ENCODE results near the gene TRAPPC2L.

TRAPPC2L gene

DNA sequence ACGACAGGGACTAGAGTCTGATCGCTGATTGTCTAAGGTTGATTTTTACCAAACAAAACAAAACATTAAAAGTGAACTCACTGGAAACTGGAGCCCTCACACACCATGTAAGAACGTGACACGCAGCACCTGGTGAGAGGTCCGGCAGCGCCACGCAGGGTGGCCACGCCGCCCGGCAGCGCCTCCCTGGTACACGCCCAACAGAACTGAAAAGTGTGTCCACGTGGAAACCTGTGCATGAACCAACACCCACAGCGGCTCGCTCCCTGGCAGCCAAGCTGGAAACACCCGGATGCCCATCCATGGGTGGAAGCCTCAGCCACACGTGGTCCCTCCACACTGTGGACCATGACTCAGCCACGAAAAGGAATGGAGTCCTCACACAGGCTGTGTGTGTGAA is 9.3 kb upstream of the TRAPPC2L start:
- H3K4me1 ChIP-seq (ENCODE audit: control insufficient read depth in 2 of 2, insufficient read depth in 1 of 2, low read depth in 1 of 2, low read length in 2 of 2): no peaks in the 10 kb centered on the region
- peaks cover 5% of the 10 kb centered on the region for H3K79me1 ChIP-seq (ENCODE audit: low read depth, low read length)
- H3K4me3 ChIP-seq (ENCODE audit: low read length in 2 of 2): no peak overlapping the region
- H2AK5ac ChIP-seq (ENCODE audit: low read depth, low read length): no peak overlapping the region
- peaks cover 0 to 8% of the 10 kb centered on the region in 2 donors for H3K36me3 ChIP-seq (replicated peaks in 1 of 2; ENCODE audit: control insufficient read depth in 2 of 2, insufficient read depth in 2 of 2, low read length in 2 of 2)
- WGBS, 2 donors (ENCODE audit: extremely low coverage in 2 of 2, insufficient read length in 2 of 2, insufficient replicate concordance in 1 of 2): no CpG with 5 or more reads among the region's 18 CpGs
- H2BK120ac ChIP-seq (ENCODE audit: low read depth, low read length): no peak overlapping the region
- no peak overlapping the region for H3K14ac ChIP-seq (ENCODE audit: low read length)
- peak overlapping the region; percentile 7 for H3K9ac ChIP-seq (ENCODE audit: low read depth, low read length, poor library complexity)
- H2BK5ac ChIP-seq (ENCODE audit: low read length): no peak overlapping the region
- H3K4me2 ChIP-seq (ENCODE audit: insufficient read depth, low read length, poor library complexity, severe bottlenecking): no peak overlapping the region
- no peak overlapping the region for H2AFZ ChIP-seq (ENCODE audit: low read length)
- no peak overlapping the region for H4K91ac ChIP-seq (ENCODE audit: low read depth, low read length, poor library complexity)
- H3K27ac ChIP-seq (replicated peaks; ENCODE audit: low read length): no peak overlapping the region
- H2BK15ac ChIP-seq (ENCODE audit: low read length): no peak overlapping the region
- H3K23ac ChIP-seq (ENCODE audit: low read depth, low read length, poor library complexity): no peak overlapping the region
- no peak overlapping the region for H3K18ac ChIP-seq (ENCODE audit: low read length)
- H3K9me3 ChIP-seq (replicated peaks in 1 of 2; ENCODE audit: control insufficient read depth in 2 of 2, insufficient read depth in 1 of 2, low read depth in 1 of 2, low read length in 2 of 2): no peaks in the 10 kb centered on the region
- H3K27me3 ChIP-seq (ENCODE audit: control insufficient read depth in 3 of 3, insufficient read depth in 3 of 3, low read depth in 1 of 3, low read length in 3 of 3): no peaks in the 10 kb centered on the region
- no peak overlapping the region for H2BK12ac ChIP-seq (ENCODE audit: low read length)
- DNase-seq (ENCODE audit: low spot score): no peak
- H4K8ac ChIP-seq (ENCODE audit: low read depth, low read length): no peak overlapping the region
- no peak overlapping the region for H3K4ac ChIP-seq (ENCODE audit: low read length)

DNA sequence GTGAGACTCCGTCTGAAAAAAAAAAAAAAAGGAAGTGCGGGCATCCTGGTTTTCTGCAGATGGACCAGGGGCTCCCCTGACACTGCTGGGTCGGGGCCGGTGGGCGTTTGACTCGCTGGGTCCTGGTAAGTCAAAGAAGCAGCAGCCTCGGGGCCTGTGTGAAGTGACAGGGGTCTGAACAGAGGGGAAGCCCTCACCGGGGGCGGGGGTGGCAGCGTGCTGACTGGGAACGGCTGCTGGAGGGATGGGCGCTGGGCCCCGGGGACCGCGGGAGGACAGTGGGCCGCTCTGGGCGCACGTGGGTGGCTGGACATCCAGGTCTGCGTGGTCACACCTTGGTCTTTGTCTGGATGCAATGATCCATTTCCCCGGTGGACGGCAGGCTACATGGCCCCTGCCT is 8.4 kb upstream of the TRAPPC2L start:
- WGBS, 2 donors (ENCODE audit: extremely low coverage in 2 of 2, insufficient read length in 2 of 2, insufficient replicate concordance in 1 of 2): no CpG with 5 or more reads among the region's 21 CpGs
- no peak overlapping the region for H3K4ac ChIP-seq (ENCODE audit: low read length)

DNA sequence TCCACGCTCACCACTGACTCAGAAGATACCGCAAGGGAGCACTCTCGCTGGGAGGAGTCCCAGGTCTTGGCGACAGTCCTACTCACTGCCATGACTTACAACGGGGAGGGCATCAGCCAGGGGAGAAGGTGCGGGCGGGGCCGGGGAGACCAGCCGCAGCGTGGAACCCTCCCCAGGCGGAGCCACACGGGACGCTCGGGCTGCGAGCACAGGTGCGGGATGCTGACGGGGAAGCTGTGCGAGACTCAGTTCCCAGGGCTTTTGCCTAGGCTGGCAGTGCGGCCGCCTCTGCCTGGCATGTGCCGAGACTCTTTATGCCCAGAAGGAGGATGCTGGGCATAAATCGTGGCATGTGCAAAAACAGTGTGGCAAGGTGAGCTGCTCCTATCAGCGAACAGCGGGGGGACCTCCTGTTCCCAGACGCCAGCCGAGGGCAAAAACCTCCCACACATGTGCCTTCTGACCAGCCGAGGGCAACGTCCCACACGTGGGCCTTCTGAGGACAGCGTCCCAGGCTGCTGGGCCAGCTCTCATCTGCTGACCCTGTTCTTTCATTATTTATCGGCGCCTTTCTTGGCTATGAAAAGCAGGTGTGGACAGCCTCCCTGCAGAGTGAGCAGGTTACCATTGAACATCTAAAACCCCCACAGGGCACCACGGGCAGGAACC is 6.3 kb upstream of the TRAPPC2L start:
- no peak overlapping the region for H2BK120ac ChIP-seq (ENCODE audit: low read depth, low read length)
- no peak overlapping the region for H3K14ac ChIP-seq (ENCODE audit: low read length)
- H2BK5ac ChIP-seq (ENCODE audit: low read length): no peak overlapping the region
- H3K23ac ChIP-seq (ENCODE audit: low read depth, low read length, poor library complexity): no peak overlapping the region
- peaks cover 0 to 8% of the 10 kb centered on the region in 2 donors for H3K36me3 ChIP-seq (replicated peaks in 1 of 2; ENCODE audit: control insufficient read depth in 2 of 2, insufficient read depth in 2 of 2, low read length in 2 of 2)
- H3K18ac ChIP-seq (ENCODE audit: low read length): no peak overlapping the region
- H3K9me3 ChIP-seq (replicated peaks in 1 of 2; ENCODE audit: control insufficient read depth in 2 of 2, insufficient read depth in 1 of 2, low read depth in 1 of 2, low read length in 2 of 2): no peaks in the 10 kb centered on the region
- H2AFZ ChIP-seq (ENCODE audit: low read length): no peak overlapping the region
- H2AK5ac ChIP-seq (ENCODE audit: low read depth, low read length): no peak overlapping the region
- H3K27me3 ChIP-seq (ENCODE audit: control insufficient read depth in 3 of 3, insufficient read depth in 3 of 3, low read depth in 1 of 3, low read length in 3 of 3): no peaks in the 10 kb centered on the region
- H3K4me2 ChIP-seq (ENCODE audit: insufficient read depth, low read length, poor library complexity, severe bottlenecking): no peak overlapping the region
- no peak overlapping the region for H4K91ac ChIP-seq (ENCODE audit: low read depth, low read length, poor library complexity)
- no peak overlapping the region for H3K9ac ChIP-seq (ENCODE audit: low read depth, low read length, poor library complexity)
- H4K8ac ChIP-seq (ENCODE audit: low read depth, low read length): no peak overlapping the region
- DNase-seq (ENCODE audit: low spot score): no peak
- H3K79me1 ChIP-seq (ENCODE audit: low read depth, low read length): peaks cover 6% of the 10 kb centered on the region
- H2BK12ac ChIP-seq (ENCODE audit: low read length): no peak overlapping the region
- no peak overlapping the region for H3K27ac ChIP-seq (replicated peaks; ENCODE audit: low read length)
- peaks cover 0 to 16% of the 10 kb centered on the region in 2 donors for H3K4me1 ChIP-seq (ENCODE audit: control insufficient read depth in 2 of 2, insufficient read depth in 1 of 2, low read depth in 1 of 2, low read length in 2 of 2)
- WGBS, 2 donors (ENCODE audit: extremely low coverage in 2 of 2, insufficient read length in 2 of 2, insufficient replicate concordance in 1 of 2): no CpG with 5 or more reads among the region's 33 CpGs
- H3K4me3 ChIP-seq (ENCODE audit: low read length in 2 of 2): no peak overlapping the region
- H2BK15ac ChIP-seq (ENCODE audit: low read length): no peak overlapping the region
- no peak overlapping the region for H3K4ac ChIP-seq (ENCODE audit: low read length)

More for the DNA sequence above, 8.4 kb upstream of the TRAPPC2L start:
- peaks cover 0 to 8% of the 10 kb centered on the region in 2 donors for H3K36me3 ChIP-seq (replicated peaks in 1 of 2; ENCODE audit: control insufficient read depth in 2 of 2, insufficient read depth in 2 of 2, low read length in 2 of 2)
- no peak for DNase-seq (ENCODE audit: low spot score)
- H3K4me3 ChIP-seq (ENCODE audit: low read length in 2 of 2): no peak overlapping the region
- no peak overlapping the region for H3K27ac ChIP-seq (replicated peaks; ENCODE audit: low read length)
- no peaks in the 10 kb centered on the region for H3K27me3 ChIP-seq (ENCODE audit: control insufficient read depth in 3 of 3, insufficient read depth in 3 of 3, low read depth in 1 of 3, low read length in 3 of 3)
- H3K23ac ChIP-seq (ENCODE audit: low read depth, low read length, poor library complexity): peak overlapping the region; percentile 31
- H3K9me3 ChIP-seq (replicated peaks in 1 of 2; ENCODE audit: control insufficient read depth in 2 of 2, insufficient read depth in 1 of 2, low read depth in 1 of 2, low read length in 2 of 2): no peaks in the 10 kb centered on the region
- peaks cover 0 to 5% of the 10 kb centered on the region in 2 donors for H3K4me1 ChIP-seq (ENCODE audit: control insufficient read depth in 2 of 2, insufficient read depth in 1 of 2, low read depth in 1 of 2, low read length in 2 of 2)
- no peak overlapping the region for H2BK12ac ChIP-seq (ENCODE audit: low read length)
- H3K4me2 ChIP-seq (ENCODE audit: insufficient read depth, low read length, poor library complexity, severe bottlenecking): no peak overlapping the region
- H2BK120ac ChIP-seq (ENCODE audit: low read depth, low read length): no peak overlapping the region
- no peak overlapping the region for H3K9ac ChIP-seq (ENCODE audit: low read depth, low read length, poor library complexity)
- no peak overlapping the region for H3K14ac ChIP-seq (ENCODE audit: low read length)
- no peak overlapping the region for H2AK5ac ChIP-seq (ENCODE audit: low read depth, low read length)
- no peak overlapping the region for H4K91ac ChIP-seq (ENCODE audit: low read depth, low read length, poor library complexity)
- H2BK15ac ChIP-seq (ENCODE audit: low read length): no peak overlapping the region
- H2BK5ac ChIP-seq (ENCODE audit: low read length): peak overlapping the region; percentile 66
- no peak overlapping the region for H4K8ac ChIP-seq (ENCODE audit: low read depth, low read length)
- H3K79me1 ChIP-seq (ENCODE audit: low read depth, low read length): peaks cover 5% of the 10 kb centered on the region
- no peak overlapping the region for H2AFZ ChIP-seq (ENCODE audit: low read length)
- H3K18ac ChIP-seq (ENCODE audit: low read length): no peak overlapping the region

DNA sequence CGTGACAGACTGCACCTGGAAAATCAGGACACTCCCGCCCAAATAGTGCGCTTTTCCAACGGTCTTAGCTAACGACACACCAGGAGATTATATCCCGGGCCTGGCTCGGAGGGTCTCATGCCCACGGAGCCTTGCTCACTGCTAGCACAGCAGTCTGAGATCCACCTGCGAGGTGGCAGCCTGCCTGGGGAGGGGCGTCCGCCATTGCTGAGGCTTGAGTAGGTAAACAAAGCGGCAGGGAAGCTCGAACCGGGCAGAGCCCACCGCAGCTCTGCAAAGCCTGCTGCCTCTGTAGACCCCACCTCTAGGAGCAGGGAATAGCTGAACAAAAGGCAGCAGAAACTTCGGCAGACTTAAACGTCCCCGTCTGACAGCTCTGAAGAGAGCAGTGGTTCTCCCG is 5.3 kb upstream of the TRAPPC2L start:
- Histone ChIP-seq H3K79me1 (ENCODE audit: low read depth, low read length) (peaks cover 9% of the 10 kb centered on the region), H2BK12ac (ENCODE audit: low read length) (no peak overlapping the region), H3K4ac (ENCODE audit: low read length) (no peak overlapping the region), H3K23ac (ENCODE audit: low read depth, low read length, poor library complexity) (no peak overlapping the region), H3K4me1 (ENCODE audit: control insufficient read depth in 2 of 2, insufficient read depth in 1 of 2, low read depth in 1 of 2, low read length in 2 of 2) (peaks cover 6 to 22% of the 10 kb centered on the region in 2 donors), H2BK15ac (ENCODE audit: low read length) (no peak overlapping the region), H2BK5ac (ENCODE audit: low read length) (no peak overlapping the region), H2AFZ (ENCODE audit: low read length) (no peak overlapping the region), H3K36me3 (replicated peaks in 1 of 2; ENCODE audit: control insufficient read depth in 2 of 2, insufficient read depth in 2 of 2, low read length in 2 of 2) (peaks cover 0 to 8% of the 10 kb centered on the region in 2 donors), H3K27ac (replicated peaks; ENCODE audit: low read length) (no peak overlapping the region), H2AK5ac (ENCODE audit: low read depth, low read length) (no peak overlapping the region), H3K4me2 (ENCODE audit: insufficient read depth, low read length, poor library complexity, severe bottlenecking) (no peak overlapping the region), H2BK120ac (ENCODE audit: low read depth, low read length) (no peak overlapping the region), H3K9me3 (replicated peaks in 1 of 2; ENCODE audit: control insufficient read depth in 2 of 2, insufficient read depth in 1 of 2, low read depth in 1 of 2, low read length in 2 of 2) (no peaks in the 10 kb centered on the region), H3K14ac (ENCODE audit: low read length) (no peak overlapping the region), H3K9ac (ENCODE audit: low read depth, low read length, poor library complexity) (peak overlapping the region; percentile 9), H4K91ac (ENCODE audit: low read depth, low read length, poor library complexity) (no peak overlapping the region), H3K4me3 (ENCODE audit: low read length in 2 of 2) (no peak overlapping the region), H3K18ac (ENCODE audit: low read length) (no peak overlapping the region), H4K8ac (ENCODE audit: low read depth, low read length) (no peak overlapping the region), H3K27me3 (ENCODE audit: control insufficient read depth in 3 of 3, insufficient read depth in 3 of 3, low read depth in 1 of 3, low read length in 3 of 3) (no peaks in the 10 kb centered on the region)
- DNase-seq (ENCODE audit: low spot score): no peak
- no CpG with 5 or more reads among the region's 19 CpGs for WGBS, 2 donors (ENCODE audit: extremely low coverage in 2 of 2, insufficient read length in 2 of 2, insufficient replicate concordance in 1 of 2)

Data from neuronal stem cell (in vitro differentiated cells).